HL-60 (cell line): ENCODE data around the gene ZNF48.

Experiments
- CTCF ChIP-seq: IDR thresholded peaks from one replicate; pipeline ENCODE4 v1.5.1; 2011; ENCODE audit warnings: low read length, control low read depth, inconsistent platforms; ENCODE audit not compliant: insufficient read depth
- REST ChIP-seq: IDR thresholded peaks from 2 replicates; pipeline ENCODE4 v1.6.1; 2012; ENCODE audit warnings: low read depth; ENCODE audit not compliant: insufficient replicate concordance

GRCh38 chr16:30349675-30350074 lies 45.5 kb upstream of the ZNF48 start:
- TF ChIP-seq CTCF = no peak
- TF ChIP-seq REST = no peak
